Endothelial cell (in vitro differentiated cells): ENCODE results near the gene IQCM. TPM values are rescaled to one million over a fixed set of nuclear protein-coding genes. Genes with fewer than 3 reads are reported as not detected.

Source experiments
- DNase-seq: peaks from one replicate; pipeline ENCODE4 v3.0.0; 2021; ENCODE audit warnings: low spot score
- H3K27ac Mint-ChIP-seq: one replicate; pipeline ENCODE4 v1.8.0; 2021; ENCODE audit warnings: mixed read lengths, inconsistent platforms; ENCODE audit not compliant: unreplicated experiment
- H3K27me3 Mint-ChIP-seq: one replicate; pipeline ENCODE4 v1.8.0; 2021; ENCODE audit warnings: mild to moderate bottlenecking, moderate library complexity, mixed read lengths, inconsistent platforms; ENCODE audit not compliant: unreplicated experiment
- H3K36me3 Mint-ChIP-seq: one replicate; pipeline ENCODE4 v1.8.0; 2021; ENCODE audit warnings: mild to moderate bottlenecking, low read depth, mixed read lengths, inconsistent platforms; ENCODE audit not compliant: unreplicated experiment
- H3K4me1 Mint-ChIP-seq: one replicate; pipeline ENCODE4 v1.8.0; 2021; ENCODE audit warnings: mild to moderate bottlenecking, mixed read lengths, inconsistent platforms; ENCODE audit not compliant: unreplicated experiment
- H3K4me3 Mint-ChIP-seq: one replicate; pipeline ENCODE4 v1.8.0; 2021; ENCODE audit warnings: mild to moderate bottlenecking, mixed read lengths, inconsistent platforms; ENCODE audit not compliant: unreplicated experiment
- H3K9me3 Mint-ChIP-seq: one replicate; pipeline ENCODE4 v1.8.0; 2021; ENCODE audit warnings: mixed read lengths, inconsistent platforms; ENCODE audit not compliant: unreplicated experiment
- CTCF ChIP-seq: fragments of 200-600 bp; sonication (generic); IDR thresholded peaks from one replicate; pipeline ENCODE4 v1.5.0; 2021; ENCODE audit warnings: antibody characterized with exemption; ENCODE audit not compliant: unreplicated experiment
- total RNA-seq: library from RNA; stranded (reverse); fragmentation: NEBNext Ultra II Directional; extraction: Animal tissue kit (Norgen Biotek cat#: 25700); gene quantifications from one replicate; pipeline ENCODE4 v1.2.1, GENCODE V29; 2021; ENCODE audit not compliant: unreplicated experiment

The IQCM gene
- total RNA-seq, 1 donor from 2014 or later, result not detected

GRCh38 chr4:149794352-149794751 is 21.3 kb downstream of the IQCM start:
- Mint-ChIP-seq H3K27me3 (no peaks in the 10 kb centered on the region), H3K36me3 (no peaks in the 10 kb centered on the region), H3K27ac (no peak overlapping the region), H3K4me1 (no peaks in the 10 kb centered on the region), H3K9me3 (no peaks in the 10 kb centered on the region), H3K4me3 (no peak overlapping the region)
- no peak for DNase-seq
- TF ChIP-seq CTCF, result no peak

- no peak for TF ChIP-seq CTCF
- H3K27me3 Mint-ChIP-seq, result no peaks in the 10 kb centered on the region
- H3K4me1 Mint-ChIP-seq, result no peaks in the 10 kb centered on the region
- DNase-seq, result no peak
- no peaks in the 10 kb centered on the region for H3K9me3 Mint-ChIP-seq
- no peaks in the 10 kb centered on the region for H3K36me3 Mint-ChIP-seq
- no peak overlapping the region for H3K27ac Mint-ChIP-seq
- H3K4me3 Mint-ChIP-seq, result no peak overlapping the region
Measured at GRCh38 chr4:149793459-149793858, 22.2 kb downstream of the IQCM start.

GRCh38 chr4:149791851-149792250 is 23.8 kb downstream of the IQCM start:
- no peak for TF ChIP-seq CTCF
- no peaks in the 10 kb centered on the region for H3K9me3 Mint-ChIP-seq
- H3K27ac Mint-ChIP-seq, result no peak overlapping the region
- no peak overlapping the region for H3K4me3 Mint-ChIP-seq
- H3K27me3 Mint-ChIP-seq, result peaks cover 1% of the 10 kb centered on the region
- H3K4me1 Mint-ChIP-seq, result no peaks in the 10 kb centered on the region
- no peaks in the 10 kb centered on the region for H3K36me3 Mint-ChIP-seq
- no peak for DNase-seq

- no peak for TF ChIP-seq CTCF
- H3K27me3 Mint-ChIP-seq, result peaks cover 2% of the 10 kb centered on the region
- no peak for DNase-seq
- H3K4me3 Mint-ChIP-seq, result no peak overlapping the region
- H3K4me1 Mint-ChIP-seq, result no peaks in the 10 kb centered on the region
- H3K9me3 Mint-ChIP-seq, result no peaks in the 10 kb centered on the region
- no peak overlapping the region for H3K27ac Mint-ChIP-seq
- no peaks in the 10 kb centered on the region for H3K36me3 Mint-ChIP-seq
Measured at GRCh38 chr4:149790172-149790907, 25.3 kb downstream of the IQCM start.

GRCh38 chr4:149788300-149788699 is 27.3 kb downstream of the IQCM start:
- no peak overlapping the region for H3K4me3 Mint-ChIP-seq
- no peaks in the 10 kb centered on the region for H3K9me3 Mint-ChIP-seq
- no peak for TF ChIP-seq CTCF
- no peak overlapping the region for H3K27ac Mint-ChIP-seq
- peaks cover 2% of the 10 kb centered on the region for H3K27me3 Mint-ChIP-seq
- H3K4me1 Mint-ChIP-seq, result no peaks in the 10 kb centered on the region
- no peak for DNase-seq
- H3K36me3 Mint-ChIP-seq, result no peaks in the 10 kb centered on the region
